Measurements from ENCODE around the gene SCUBE1. TPM values are rescaled to one million over a fixed set of nuclear protein-coding genes. Genes with fewer than 3 reads are reported as not detected.

Gene SCUBE1
- total RNA-seq, 5 donors from 2014 or later (not counting 1 experiment from before 2014, with no cell fraction given), result 0.03 to 0.10 TPM; not detected in 3

GRCh38 chr22:43388420-43388851 lies 45.3 kb upstream of the SCUBE1 start:
- 1% methylated on average over 14 of the region's 17 CpGs for WGBS (ENCODE audit: insufficient coverage)
- H3K9me3 Mint-ChIP-seq, result no peaks in the 10 kb centered on the region

GRCh38 chr22:43387815-43388214 lies 44.6 kb upstream of the SCUBE1 start:
- no peak overlapping the region for H3K27ac Mint-ChIP-seq
- ATAC-seq (replicated peaks in 1 of 4) (no peak), DNase-seq (no peak)
- no peak overlapping the region for H3K4me3 Mint-ChIP-seq
- POLR2A ChIA-PET, result no interaction called here
- no peaks in the 10 kb centered on the region for H3K9me3 ChIP-seq
- H3K27me3 ChIP-seq (replicated peaks in 1 of 2; ENCODE audit: control insufficient read depth in 2 of 2, extremely low read depth in 1 of 2, insufficient read depth in 2 of 2, low read length in 1 of 2), result peaks cover 0 to 34% of the 10 kb centered on the region in 2 experiments
- no peaks in the 10 kb centered on the region for H3K9me3 Mint-ChIP-seq
- H3K36me3 ChIP-seq (ENCODE audit: control insufficient read depth in 2 of 2, extremely low read depth in 1 of 2, insufficient read depth in 1 of 2, low read length in 1 of 2), result no peaks in the 10 kb centered on the region
- peaks cover 7 to 12% (median 8%) of the 10 kb centered on the region in 3 donors for H3K4me1 Mint-ChIP-seq
- no CpG with 5 or more reads among the region's 7 CpGs for WGBS (ENCODE audit: insufficient coverage)
- H3K27me3 Mint-ChIP-seq, result peaks cover 10 to 28% of the 10 kb centered on the region in 2 donors
- no peak overlapping the region for H3K27ac ChIP-seq (ENCODE audit: low read length)
- no peaks in the 10 kb centered on the region for H3K36me3 Mint-ChIP-seq
- CTCF ChIA-PET, result interaction anchor here in 1 of 2 donors (1.0 kb wide), 1 partner anchor 16 kb away, joined by 4 read pairs; no protein-coding TSS in a partner anchor
- no peak overlapping the region for H3K4me3 ChIP-seq (ENCODE audit: control insufficient read depth in 1 of 2, extremely low read depth in 1 of 2, low read length in 1 of 2)
- H3K4me1 ChIP-seq (ENCODE audit: control insufficient read depth in 1 of 2, extremely low read depth in 1 of 2, insufficient read depth in 2 of 2, low read length in 2 of 2), result peaks cover 0 to 9% of the 10 kb centered on the region in 2 experiments

More at GRCh38 chr22:43388420-43388851, 45.3 kb upstream of the SCUBE1 start:
- Histone ChIP-seq H3K9me3 (no peaks in the 10 kb centered on the region), H3K4me1 (ENCODE audit: control insufficient read depth in 1 of 2, extremely low read depth in 1 of 2, insufficient read depth in 2 of 2, low read length in 2 of 2) (peaks cover 0 to 9% of the 10 kb centered on the region in 2 experiments), H3K27me3 (replicated peaks in 1 of 2; ENCODE audit: control insufficient read depth in 2 of 2, extremely low read depth in 1 of 2, insufficient read depth in 2 of 2, low read length in 1 of 2) (peaks cover 0 to 34% of the 10 kb centered on the region in 2 experiments), H3K27ac (ENCODE audit: low read length) (no peak overlapping the region), H3K4me3 (ENCODE audit: control insufficient read depth in 1 of 2, extremely low read depth in 1 of 2, low read length in 1 of 2) (no peak overlapping the region), H3K36me3 (ENCODE audit: control insufficient read depth in 2 of 2, extremely low read depth in 1 of 2, insufficient read depth in 1 of 2, low read length in 1 of 2) (no peaks in the 10 kb centered on the region)
- CTCF ChIA-PET, result interaction anchor here in 1 of 2 donors (1.0 kb wide), 1 partner anchor 15 kb away, joined by 4 read pairs; no protein-coding TSS in a partner anchor
- POLR2A ChIA-PET, result no interaction called here
- no peaks in the 10 kb centered on the region for H3K36me3 Mint-ChIP-seq
- ATAC-seq (replicated peaks in 1 of 4), result peak; percentile 50 to 73 (median 62)
- no peak overlapping the region for H3K27ac Mint-ChIP-seq
- peaks cover 7 to 12% (median 8%) of the 10 kb centered on the region in 3 donors for H3K4me1 Mint-ChIP-seq
- H3K27me3 Mint-ChIP-seq, result peaks cover 10 to 28% of the 10 kb centered on the region in 2 donors
- no peak overlapping the region for H3K4me3 Mint-ChIP-seq
- peak; percentile 10 to 81 (median 61) for DNase-seq

- H3K36me3 Mint-ChIP-seq, result no peaks in the 10 kb centered on the region
- Histone ChIP-seq H3K9me3 (no peaks in the 10 kb centered on the region), H3K4me3 (ENCODE audit: control insufficient read depth in 1 of 2, extremely low read depth in 1 of 2, low read length in 1 of 2) (no peak overlapping the region), H3K4me1 (ENCODE audit: control insufficient read depth in 1 of 2, extremely low read depth in 1 of 2, insufficient read depth in 2 of 2, low read length in 2 of 2) (peaks cover 0 to 14% of the 10 kb centered on the region in 2 experiments), H3K36me3 (ENCODE audit: control insufficient read depth in 2 of 2, extremely low read depth in 1 of 2, insufficient read depth in 1 of 2, low read length in 1 of 2) (no peaks in the 10 kb centered on the region), H3K27ac (ENCODE audit: low read length) (no peak overlapping the region), H3K27me3 (replicated peaks in 1 of 2; ENCODE audit: control insufficient read depth in 2 of 2, extremely low read depth in 1 of 2, insufficient read depth in 2 of 2, low read length in 1 of 2) (peaks cover 0 to 34% of the 10 kb centered on the region in 2 experiments)
- 0% methylated on average over 11 of the region's 20 CpGs for WGBS (ENCODE audit: insufficient coverage)
- H3K4me1 Mint-ChIP-seq, result peaks cover 10 to 18% (median 12%) of the 10 kb centered on the region in 3 donors
- peak; percentile 84 to 96 (median 91) for ATAC-seq (replicated peaks in 1 of 4)
- POLR2A ChIA-PET, result no interaction called here
- H3K27ac Mint-ChIP-seq, result no peak overlapping the region
- H3K9me3 Mint-ChIP-seq, result no peaks in the 10 kb centered on the region
- peak; percentile 24 to 84 (median 58) for DNase-seq
- peak overlapping the region in 1 of 3 donors; percentile 6 for H3K4me3 Mint-ChIP-seq
- CTCF ChIA-PET, result interaction anchor here in 1 of 2 donors (0.6 to 0.7 kb wide), 2 partner anchors 43 to 684 kb away, joined by 3 read pairs; no protein-coding TSS in a partner anchor
- peaks cover 10 to 29% of the 10 kb centered on the region in 2 donors for H3K27me3 Mint-ChIP-seq
Measured at GRCh38 chr22:43385770-43386641, 42.8 kb upstream of the SCUBE1 start.

- no peaks in the 10 kb centered on the region for H3K9me3 ChIP-seq
- peaks cover 0 to 34% of the 10 kb centered on the region in 2 experiments for H3K27me3 ChIP-seq (replicated peaks in 1 of 2; ENCODE audit: control insufficient read depth in 2 of 2, extremely low read depth in 1 of 2, insufficient read depth in 2 of 2, low read length in 1 of 2)
- H3K4me3 ChIP-seq (ENCODE audit: control insufficient read depth in 1 of 2, extremely low read depth in 1 of 2, low read length in 1 of 2), result no peak overlapping the region
- Mint-ChIP-seq H3K9me3 (no peaks in the 10 kb centered on the region), H3K4me3 (no peak overlapping the region), H3K27me3 (peaks cover 14 to 32% of the 10 kb centered on the region in 2 donors), H3K4me1 (peaks cover 10 to 20% (median 12%) of the 10 kb centered on the region in 3 donors), H3K27ac (no peak overlapping the region), H3K36me3 (no peaks in the 10 kb centered on the region)
- WGBS (ENCODE audit: insufficient coverage), result 47% methylated on average over 4 of the region's 5 CpGs
- H3K27ac ChIP-seq (ENCODE audit: low read length), result no peak overlapping the region
- no peak for DNase-seq
- no peaks in the 10 kb centered on the region for H3K36me3 ChIP-seq (ENCODE audit: control insufficient read depth in 2 of 2, extremely low read depth in 1 of 2, insufficient read depth in 1 of 2, low read length in 1 of 2)
- ATAC-seq (replicated peaks in 1 of 4), result no peak
- POLR2A ChIA-PET, result no interaction called here
- peaks cover 0 to 14% of the 10 kb centered on the region in 2 experiments for H3K4me1 ChIP-seq (ENCODE audit: control insufficient read depth in 1 of 2, extremely low read depth in 1 of 2, insufficient read depth in 2 of 2, low read length in 2 of 2)
- CTCF ChIA-PET, result no interaction called here
Measured at GRCh38 chr22:43384863-43385262, 41.7 kb upstream of the SCUBE1 start.

- ATAC-seq (replicated peaks in 1 of 4) (peak in 2 of 4 experiments; percentile 32 to 48), DNase-seq (peak in 3 of 35 experiments; percentile 7 to 37 (median 9))
- no peaks in the 10 kb centered on the region for H3K36me3 ChIP-seq (ENCODE audit: control insufficient read depth in 2 of 2, extremely low read depth in 1 of 2, insufficient read depth in 1 of 2, low read length in 1 of 2)
- H3K4me1 ChIP-seq (ENCODE audit: control insufficient read depth in 1 of 2, extremely low read depth in 1 of 2, insufficient read depth in 2 of 2, low read length in 2 of 2), result peaks cover 0 to 29% of the 10 kb centered on the region in 2 experiments
- no peaks in the 10 kb centered on the region for H3K9me3 ChIP-seq
- H3K27ac ChIP-seq (ENCODE audit: low read length), result no peak overlapping the region
- Mint-ChIP-seq H3K9me3 (no peaks in the 10 kb centered on the region), H3K4me3 (no peak overlapping the region), H3K36me3 (no peaks in the 10 kb centered on the region), H3K4me1 (peaks cover 25 to 37% (median 31%) of the 10 kb centered on the region in 3 donors), H3K27ac (peak overlapping the region; percentile 21 to 58), H3K27me3 (peaks cover 31 to 40% of the 10 kb centered on the region in 2 donors)
- ChIA-PET POLR2A (no interaction called here), CTCF (interaction anchor here in 1 of 2 donors (0.5 kb wide), 2 partner anchors 10 to 38 kb away, joined by 3 read pairs; no protein-coding TSS in a partner anchor)
- H3K27me3 ChIP-seq (replicated peaks in 1 of 2; ENCODE audit: control insufficient read depth in 2 of 2, extremely low read depth in 1 of 2, insufficient read depth in 2 of 2, low read length in 1 of 2), result peaks cover 0 to 27% of the 10 kb centered on the region in 2 experiments
- WGBS (ENCODE audit: insufficient coverage), result 25% methylated on average over 3 of the region's 6 CpGs
- H3K4me3 ChIP-seq (ENCODE audit: control insufficient read depth in 1 of 2, extremely low read depth in 1 of 2, low read length in 1 of 2), result no peak overlapping the region
Measured at GRCh38 chr22:43381693-43382092, 38.5 kb upstream of the SCUBE1 start.

Data from T-cell (primary cell).